HepG2 (cell line): Measurements from ENCODE around the gene RBP5. TPM values are rescaled to one million over a fixed set of nuclear protein-coding genes. Genes with fewer than 3 reads are reported as not detected.

ENCODE experiments used
- ATAC-seq: fragments of 200-7000 bp; cut with Tn5 transposase; 3 replicates; pipeline ENCODE4 v1.9.1; 2020; ENCODE audit warnings: mild to moderate bottlenecking, moderate library complexity
- BruUV-seq: library from RNA; stranded (reverse); fragments of 400-500 nt; replicated peaks from 2 replicates; lab custom pipeline; 2021; lab: Mats Ljungman, UMichigan
- CTCF ChIA-PET: fragments of 300-600 bp; formaldehyde crosslinking; extraction: SDS; loops from one replicate; lab custom pipeline; 2021; ENCODE audit warnings: low total read pairs, inconsistent platforms, low intra/inter-chr PET ratio; lab: Yijun Ruan, JAX
- POLR2A ChIA-PET: fragments of 350-600 bp; sonication (Branson Sonifier 250); formaldehyde crosslinking; loops from one replicate; lab custom pipeline; 2020; ENCODE audit warnings: antibody characterized with exemption, inconsistent platforms; lab: Yijun Ruan, JAX
- DNase-seq: peaks from one replicate; pipeline ENCODE4 v3.0.0-alpha.2; 2015; ENCODE audit warnings: low spot score
- FAIRE-seq: peaks from 3 replicates; lab custom pipeline; 2011; peaks lifted over from hg19 to GRCh38; lab: Jason Lieb, UNC
- H2AFZ ChIP-seq: one replicate; pipeline ENCODE4 v1.6.1; 2011; ENCODE audit warnings: low read length, inconsistent platforms
- H3K27ac ChIP-seq: fragments of 300-600 bp; 3 replicates; pipeline ENCODE4 v1.8.0; 2011; ENCODE audit warnings: mixed run types, mild to moderate bottlenecking, mixed read lengths, low read length, inconsistent platforms; ENCODE audit not compliant: insufficient read depth; ENCODE audit errors: extremely low read length
- H3K27me3 ChIP-seq, 2 experiments: fragments of 200-600 bp in 1 of 2; 2 replicates in 1 of 2; 3 replicates in 1 of 2; pipeline versions ENCODE4 v1.6.0 to v1.8.0; 2011; ENCODE audit warnings: low read length in 2 of 2, mild to moderate bottlenecking in 2 of 2, moderate library complexity in 2 of 2, inconsistent platforms in 1 of 2; ENCODE audit not compliant: insufficient read depth in 2 of 2, control insufficient read depth in 1 of 2
- H3K36me3 ChIP-seq, 2 experiments: fragments of 200-600 bp in 1 of 2; replicated peaks in 1 of 2; 2 replicates in 1 of 2; 3 replicates in 1 of 2; pipeline versions ENCODE4 v1.5.1 to v1.8.0; 2011; ENCODE audit warnings: low read length in 2 of 2, inconsistent platforms in 1 of 2; ENCODE audit not compliant: insufficient read depth in 2 of 2, control insufficient read depth in 1 of 2
- H3K4me1 ChIP-seq: 2 replicates; pipeline ENCODE4 v1.5.1; 2012; ENCODE audit warnings: low read length, inconsistent platforms; ENCODE audit not compliant: insufficient read depth
- H3K4me2 ChIP-seq: 2 replicates; pipeline ENCODE4 v1.6.0; 2011; ENCODE audit warnings: low read depth, low read length, inconsistent platforms
- H3K4me3 ChIP-seq, 3 experiments: fragments of 200-600 bp in 1 of 3; sonication (generic), shearing (Covaris generic) in 1 of 3; replicated peaks in 1 of 3; 2 replicates each; pipeline ENCODE4 v1.5.1; 2011 to 2016; ENCODE audit warnings: low read length in 3 of 3, inconsistent platforms in 2 of 3, low read depth in 2 of 3, mild to moderate bottlenecking in 2 of 3, control low read depth in 1 of 3, mixed read lengths in 1 of 3; ENCODE audit not compliant: insufficient read depth in 1 of 3
- H3K79me2 ChIP-seq: one replicate; pipeline ENCODE4 v1.6.1; 2011; ENCODE audit warnings: low read length, inconsistent platforms; ENCODE audit not compliant: insufficient read depth
- H3K9ac ChIP-seq: 2 replicates; pipeline ENCODE4 v1.6.0; 2011; ENCODE audit warnings: mild to moderate bottlenecking, low read depth, low read length, inconsistent platforms; ENCODE audit not compliant: insufficient read depth
- H3K9me3 ChIP-seq: 2 replicates; pipeline ENCODE4 v1.5.1; 2012; ENCODE audit warnings: mild to moderate bottlenecking, low read length
- H4K20me1 ChIP-seq: 2 replicates; pipeline ENCODE4 v1.6.0; 2011; ENCODE audit warnings: inconsistent platforms, mild to moderate bottlenecking, low read length, moderate library complexity; ENCODE audit not compliant: insufficient read depth
- AGO2 ChIP-seq: fragments of 200-400 bp; formaldehyde crosslinking; optimal IDR thresholded peaks from 2 replicates; pipeline ENCODE3; 2017; ENCODE audit warnings: mild to moderate bottlenecking, low read depth, low read length, moderate library complexity
- E2F1 ChIP-seq: sonication (generic); formaldehyde crosslinking; IDR thresholded peaks from 2 replicates; pipeline ENCODE4 v1.5.0; 2020; ENCODE audit warnings: missing genetic modification reagents
- JUNB ChIP-seq: sonication (generic); formaldehyde crosslinking; IDR thresholded peaks from 2 replicates; pipeline ENCODE4 v1.8.0; 2022; ENCODE audit warnings: missing genetic modification reagents, mild to moderate bottlenecking, borderline replicate concordance
- NCOA5 ChIP-seq: sonication (generic); formaldehyde crosslinking; IDR thresholded peaks from 2 replicates; pipeline ENCODE4 v1.4.0; 2020; ENCODE audit warnings: missing genetic modification reagents
- ONECUT2 ChIP-seq: sonication (generic); formaldehyde crosslinking; IDR thresholded peaks from 2 replicates; pipeline ENCODE4 v1.4.0; 2020; ENCODE audit warnings: missing genetic modification reagents
- PCBP2 ChIP-seq: fragments of 200-400 bp; formaldehyde crosslinking; optimal IDR thresholded peaks from 2 replicates; pipeline ENCODE3; 2018; ENCODE audit warnings: low read length, low read depth; ENCODE audit not compliant: poor library complexity, severe bottlenecking
- PITX1 ChIP-seq: sonication (generic); formaldehyde crosslinking; IDR thresholded peaks from 2 replicates; pipeline ENCODE4 v1.5.1; 2020; ENCODE audit warnings: mild to moderate bottlenecking, missing genetic modification reagents
- POLR2AphosphoS5 ChIP-seq: IDR thresholded peaks from 2 replicates; pipeline ENCODE4 v1.6.1; 2012; ENCODE audit warnings: low read depth, low read length
- RNF219 ChIP-seq: sonication (generic); formaldehyde crosslinking; IDR thresholded peaks from 2 replicates; pipeline ENCODE4 v1.5.0; 2020; ENCODE audit warnings: mild to moderate bottlenecking, missing genetic modification reagents
- SKI ChIP-seq: fragments of 450-650 bp; IDR thresholded peaks from one replicate; pipeline ENCODE4 v1.6.1; 2018; ENCODE audit warnings: mild to moderate bottlenecking; ENCODE audit not compliant: partially characterized antibody
- ZNF432 ChIP-seq: sonication (generic); formaldehyde crosslinking; IDR thresholded peaks from 2 replicates; pipeline ENCODE4 v1.5.0; 2020; ENCODE audit warnings: missing genetic modification reagents, mild to moderate bottlenecking, borderline replicate concordance
- ZNF577 ChIP-seq: sonication (generic); formaldehyde crosslinking; IDR thresholded peaks from 2 replicates; pipeline ENCODE4 v1.4.0; 2020; ENCODE audit warnings: mild to moderate bottlenecking, low read depth, missing genetic modification reagents, borderline replicate concordance
- ZNF619 ChIP-seq: sonication (generic); formaldehyde crosslinking; IDR thresholded peaks from 2 replicates; pipeline ENCODE4 v1.4.0; 2020; ENCODE audit warnings: mild to moderate bottlenecking, missing genetic modification reagents
- ZNF816 ChIP-seq: sonication (generic); formaldehyde crosslinking; IDR thresholded peaks from 2 replicates; pipeline ENCODE4 v1.8.0; 2022; ENCODE audit warnings: missing genetic modification reagents, mild to moderate bottlenecking, borderline replicate concordance
- ZUFSP ChIP-seq: sonication (generic); formaldehyde crosslinking; IDR thresholded peaks from 2 replicates; pipeline ENCODE4 v1.9.0; 2021; ENCODE audit warnings: missing genetic modification reagents, mild to moderate bottlenecking, borderline replicate concordance
- WGBS: methylation state at CpG from one replicate; pipeline ENCODE4 v1.1.6; 2017; ENCODE audit warnings: low lambda C conversion rate; 5-methylcytosine and 5-hydroxymethylcytosine counted together
- in situ Hi-C: cut with HindIII; loops from 2 replicates; pipeline ENCODE4 v1.10.0; 2017; ENCODE audit warnings: low pct_unique_long_range_greater_than_20kb; ENCODE audit not compliant: extremely low pct_ligation_motif_present
- intact Hi-C: fragments of 100-400 bp; cut with micrococcal nuclease; formaldehyde crosslinking; loops from one replicate; pipeline ENCODE4 v1.10.0; 2022; ENCODE audit not compliant: unreplicated experiment
- polyA plus RNA-seq, 8 experiments: library from polyadenylated mRNA; depleted of rRNA in 3 of 8; stranded (reverse) in 7 of 8; unstranded in 1 of 8; fragments of >200 nt; fragmentation: Illumina TruSeq in 4 of 8; extraction: Trizol in 4 of 8; gene quantifications; 2 replicates each; pipeline versions ENCODE4 v1.2.1 to v1.2.3, GENCODE V29; 2011 to 2016; ENCODE audit warnings: low read depth in 4 of 8, missing spikeins in 1 of 8, mixed read lengths in 1 of 8; ENCODE audit not compliant: insufficient read depth in 1 of 8
- total RNA-seq, 5 experiments: library from RNA; depleted of rRNA; stranded (reverse); fragments of >200 nt; fragmentation: Illumina TruSeq; extraction: Trizol; gene quantifications; 2 replicates each; pipeline ENCODE4 v1.2.3, GENCODE V29; 2016; ENCODE audit warnings: low read depth in 1 of 5

Gene RBP5
- total and polyA plus RNA-seq, 2 of the 13 experiments (the other 11 are each of a cell fraction or from before 2014, with no cell fraction given): 13.8 to 19.8 TPM

- peaks cover 6 to 13% of the 10 kb centered on the region in 2 experiments; a peak in 4 of 5 replicates for H3K36me3 ChIP-seq
- in situ Hi-C loops: no loop called here
- DNase-seq: no peak
Observed at GRCh38 chr12:7101694-7102131, 27.0 kb downstream of the RBP5 start.

DNA sequence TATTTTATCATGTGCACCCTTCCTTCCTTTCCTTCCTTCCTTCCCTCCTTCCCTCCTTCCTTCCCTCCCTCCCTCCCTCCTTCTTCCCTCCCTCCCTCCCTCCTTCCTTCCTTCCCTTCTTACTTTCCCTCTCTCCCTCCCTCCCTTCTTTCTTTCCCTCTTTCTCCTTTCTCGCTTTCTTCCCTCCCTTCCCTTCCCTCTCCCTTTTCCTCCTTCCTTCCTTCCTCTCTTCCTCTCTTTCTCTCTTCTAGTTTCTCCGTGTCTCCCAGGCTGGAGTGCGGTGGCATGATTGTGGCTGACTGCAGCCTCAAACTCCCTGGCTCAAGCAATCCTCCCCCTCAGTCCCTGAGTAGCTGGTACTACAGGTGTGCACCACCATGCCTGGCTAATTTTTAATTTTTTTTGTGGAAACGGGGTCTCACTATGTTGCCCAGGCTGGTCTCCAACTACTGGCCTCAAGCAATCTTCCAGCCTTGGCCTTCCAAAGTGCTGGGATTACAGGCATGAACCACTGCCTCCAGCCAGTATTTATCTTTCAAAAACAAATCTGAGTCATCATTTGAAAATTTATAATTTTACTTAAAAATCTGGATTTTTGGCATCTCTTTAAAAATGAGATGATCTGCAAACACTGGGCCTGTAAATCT lies 27.5 kb downstream of the RBP5 start:
- H3K9me3 ChIP-seq: peaks cover 4% of the 10 kb centered on the region
- CTCF ChIA-PET: no interaction called here
- no peaks in the 10 kb centered on the region for H4K20me1 ChIP-seq
- H3K79me2 ChIP-seq: peaks cover 3% of the 10 kb centered on the region
- H3K27ac ChIP-seq: no peak overlapping the region
- intact Hi-C loops: no loop called here
- H3K4me2 ChIP-seq: no peak overlapping the region
- no peak for ATAC-seq
- DNase-seq: no peak
- no peak overlapping the region for H2AFZ ChIP-seq
- no peaks in the 10 kb centered on the region for H3K27me3 ChIP-seq
- H3K36me3 ChIP-seq: peaks cover 6 to 13% of the 10 kb centered on the region in 2 experiments; a peak in 4 of 5 replicates
- no TSS peak for BruUV-seq
- POLR2A ChIA-PET: no interaction called here
- 97% methylated on average over 4 of the region's 4 CpGs for WGBS
- in situ Hi-C loops: no loop called here
- no peak overlapping the region for H3K9ac ChIP-seq
- H3K4me3 ChIP-seq: no peak overlapping the region
- FAIRE-seq: no peak
- H3K4me1 ChIP-seq: peaks cover 15% of the 10 kb centered on the region
- TF ChIP-seq SKI (no peak), PITX1 (CRISPR knock-in tag) (no peak), ZUFSP (CRISPR knock-in tag) (no peak), E2F1 (CRISPR knock-in tag) (no peak), RNF219 (CRISPR knock-in tag) (no peak), PCBP2 (no peak), ZNF619 (CRISPR knock-in tag) (no peak), JUNB (CRISPR knock-in tag) (no peak), ZNF577 (CRISPR knock-in tag) (no peak), ZNF432 (CRISPR knock-in tag) (no peak), ONECUT2 (CRISPR knock-in tag) (no peak)

More at GRCh38 chr12:7101694-7102131, 27.0 kb downstream of the RBP5 start:
- H3K27ac ChIP-seq: no peak overlapping the region
- no peak overlapping the region for H2AFZ ChIP-seq
- peaks cover 8% of the 10 kb centered on the region for H3K79me2 ChIP-seq
- no peaks in the 10 kb centered on the region for H4K20me1 ChIP-seq
- peaks cover 15% of the 10 kb centered on the region for H3K4me1 ChIP-seq
- intact Hi-C loops: no loop called here
- TF ChIP-seq NCOA5 (no peak), AGO2 (peak; percentile 60), ZNF816 (CRISPR knock-in tag) (no peak), POLR2AphosphoS5 (0 out of 2 replicates have a peak, but pooled peaks have one; percentile 8)
- CTCF ChIA-PET: no interaction called here
- POLR2A ChIA-PET: no interaction called here
- peaks cover 8% of the 10 kb centered on the region for H3K9me3 ChIP-seq
- BruUV-seq: no TSS peak
- no peak for ATAC-seq
- FAIRE-seq: no peak
- H3K4me3 ChIP-seq: no peak overlapping the region
- WGBS: 97% methylated on average over 10 of the region's 10 CpGs
- no peaks in the 10 kb centered on the region for H3K27me3 ChIP-seq
- H3K9ac ChIP-seq: no peak overlapping the region
- no peak overlapping the region for H3K4me2 ChIP-seq
